Spleen (tissue), 7 donors: ENCODE results near the gene TBC1D22A.

Experiments
- CTCF ChIP-seq, 11 experiments: fragments of 200-600 bp in 7 of 11; fragments of 450-650 bp in 4 of 11; sonication (generic) in 4 of 11; IDR thresholded peaks in 8 of 11; conservative IDR thresholded peaks in 3 of 11; 1 replicate in 7 of 11; 2 replicates in 4 of 11; pipeline versions ENCODE4 v1.4.0 to v1.8.0; 2016 to 2021; ENCODE audit warnings: antibody characterized with exemption in 11 of 11, inconsistent platforms in 4 of 11, mild to moderate bottlenecking in 1 of 11
- POLR2A ChIP-seq, 3 donors: fragments of 450-650 bp; IDR thresholded peaks; one replicate each; pipeline ENCODE4 v1.5.1; 2017; ENCODE audit warnings: antibody characterized with exemption in 3 of 3, mild to moderate bottlenecking in 1 of 3
- donor health status: DM: no; HTN: no; CAD: no; lungs with moderate emphysema.
- donor health status: DM: no; HTN: no; CAD: no.
- donor health status: DM: no; HTN: no; CAD: no.

- TF ChIP-seq CTCF (IDR thresholded peaks at IDR 0.05 in 8 of 11, conservative IDR thresholded peaks at IDR 0.05 in 3 of 11) (no peak), POLR2A (IDR thresholded peaks at IDR 0.05) (no peak)
These were observed 99.3 kb downstream of the TBC1D22A start for GRCh38 chr22:46861468-46862367.
